ENCODE results near the gene XIRP1. TPM values are rescaled to one million over a fixed set of nuclear protein-coding genes. Genes with fewer than 3 reads are reported as not detected.

The XIRP1 gene
- total and polyA plus RNA-seq, 2 donors (not counting 1 experiment from before 2014, with no cell fraction given), result 0.05 TPM; not detected in 1

- no peak for DNase-seq (ENCODE audit: low read depth in 2 of 2)
- Histone ChIP-seq H3K36me3 (ENCODE audit: control insufficient read depth, insufficient read depth, low read length) (no peaks in the 10 kb centered on the region), H3K4me1 (ENCODE audit: control insufficient read depth, extremely low read depth, insufficient read depth, low read length) (peaks cover 16% of the 10 kb centered on the region), H3K9ac (ENCODE audit: insufficient read depth, low read length) (no peak overlapping the region), H3K4me3 (replicated peaks in 1 of 4; ENCODE audit: control extremely low read depth in 1 of 4, insufficient read depth in 1 of 4, low read depth in 3 of 4, low read length in 4 of 4) (no peak overlapping the region), H3K4me2 (ENCODE audit: extremely low read depth, insufficient read depth, low read length) (no peak overlapping the region), H3K9me3 (ENCODE audit: control insufficient read depth, insufficient read depth, low read depth, low read length) (no peaks in the 10 kb centered on the region), H3K79me2 (ENCODE audit: control insufficient read depth, insufficient read depth, low read length) (no peaks in the 10 kb centered on the region), H3K27ac (ENCODE audit: insufficient read depth, low read length) (no peak overlapping the region), H3K27me3 (ENCODE audit: control insufficient read depth, insufficient read depth, low read length) (no peaks in the 10 kb centered on the region), H4K20me1 (ENCODE audit: control insufficient read depth, extremely low read depth, insufficient read depth, low read length) (no peaks in the 10 kb centered on the region), H2AFZ (ENCODE audit: low read length) (no peak overlapping the region)
- TF ChIP-seq CTCF (conservative IDR thresholded peaks at IDR 0.05 in 1 of 2, IDR thresholded peaks at IDR 0.05 in 1 of 2; ENCODE audit: low read depth in 1 of 2, low read length in 2 of 2), result no peak
- no peak for TF ChIP-seq EZH2 (IDR thresholded peaks at IDR 0.05; ENCODE audit: low read length, missing control alignments)
Observed at GRCh38 chr3:39164414-39164813, 28.0 kb downstream of the XIRP1 start.

GRCh38 chr3:39158148-39158715, 34.2 kb downstream of the XIRP1 start:
- no peak overlapping the region for H3K4me3 ChIP-seq (replicated peaks in 1 of 4; ENCODE audit: control extremely low read depth in 1 of 4, insufficient read depth in 1 of 4, low read depth in 3 of 4, low read length in 4 of 4)
- H2AFZ ChIP-seq (ENCODE audit: low read length), result no peak overlapping the region
- no peak overlapping the region for H3K4me2 ChIP-seq (ENCODE audit: extremely low read depth, insufficient read depth, low read length)
- H3K27me3 ChIP-seq (ENCODE audit: control insufficient read depth, insufficient read depth, low read length), result no peaks in the 10 kb centered on the region
- H3K9me3 ChIP-seq (ENCODE audit: control insufficient read depth, insufficient read depth, low read depth, low read length), result no peaks in the 10 kb centered on the region
- no peak overlapping the region for H3K9ac ChIP-seq (ENCODE audit: insufficient read depth, low read length)
- H3K36me3 ChIP-seq (ENCODE audit: control insufficient read depth, insufficient read depth, low read length), result no peaks in the 10 kb centered on the region
- H3K27ac ChIP-seq (ENCODE audit: insufficient read depth, low read length), result no peak overlapping the region
- TF ChIP-seq CTCF (conservative IDR thresholded peaks at IDR 0.05 in 1 of 2, IDR thresholded peaks at IDR 0.05 in 1 of 2; ENCODE audit: low read depth in 1 of 2, low read length in 2 of 2) (no peak), EZH2 (IDR thresholded peaks at IDR 0.05; ENCODE audit: low read length, missing control alignments) (no peak)
- DNase-seq (ENCODE audit: low read depth in 2 of 2), result no peak
- H4K20me1 ChIP-seq (ENCODE audit: control insufficient read depth, extremely low read depth, insufficient read depth, low read length), result no peaks in the 10 kb centered on the region
- peaks cover under 1% of the 10 kb centered on the region for H3K79me2 ChIP-seq (ENCODE audit: control insufficient read depth, insufficient read depth, low read length)
- H3K4me1 ChIP-seq (ENCODE audit: control insufficient read depth, extremely low read depth, insufficient read depth, low read length), result peaks cover 2% of the 10 kb centered on the region

- Histone ChIP-seq H3K4me1 (ENCODE audit: control insufficient read depth, extremely low read depth, insufficient read depth, low read length) (peaks cover 2% of the 10 kb centered on the region), H4K20me1 (ENCODE audit: control insufficient read depth, extremely low read depth, insufficient read depth, low read length) (no peaks in the 10 kb centered on the region), H3K4me2 (ENCODE audit: extremely low read depth, insufficient read depth, low read length) (no peak overlapping the region), H3K27me3 (ENCODE audit: control insufficient read depth, insufficient read depth, low read length) (no peaks in the 10 kb centered on the region), H3K9me3 (ENCODE audit: control insufficient read depth, insufficient read depth, low read depth, low read length) (no peaks in the 10 kb centered on the region), H2AFZ (ENCODE audit: low read length) (no peak overlapping the region), H3K27ac (ENCODE audit: insufficient read depth, low read length) (no peak overlapping the region), H3K79me2 (ENCODE audit: control insufficient read depth, insufficient read depth, low read length) (peaks cover 9% of the 10 kb centered on the region), H3K36me3 (ENCODE audit: control insufficient read depth, insufficient read depth, low read length) (no peaks in the 10 kb centered on the region), H3K4me3 (replicated peaks in 1 of 4; ENCODE audit: control extremely low read depth in 1 of 4, insufficient read depth in 1 of 4, low read depth in 3 of 4, low read length in 4 of 4) (no peak overlapping the region), H3K9ac (ENCODE audit: insufficient read depth, low read length) (no peak overlapping the region)
- no peak for TF ChIP-seq EZH2 (IDR thresholded peaks at IDR 0.05; ENCODE audit: low read length, missing control alignments)
- DNase-seq (ENCODE audit: low read depth in 2 of 2), result no peak
Observed at GRCh38 chr3:39157359-39157758, 35.0 kb downstream of the XIRP1 start.

Measured in fibroblast of lung (primary cell).